K562 (cell line): ENCODE measurements around the gene TRIM47. TPM values are rescaled to one million over a fixed set of nuclear protein-coding genes. Genes with fewer than 3 reads are reported as not detected.

Source experiments
- ARNT ChIP-seq, 2 experiments: fragments of 450-650 bp; IDR thresholded peaks; 2 replicates each; pipeline ENCODE4 v1.6.1; 2016; ENCODE audit warnings: mild to moderate bottlenecking in 1 of 2
- ATF3 ChIP-seq, 2 experiments: fragments of 450-650 bp in 1 of 2; sonication (generic) in 1 of 2; formaldehyde crosslinking in 1 of 2; IDR thresholded peaks in 1 of 2; conservative IDR thresholded peaks in 1 of 2; 2 replicates each; pipeline versions ENCODE4 v1.6.1 to v1.8.1; 2016 to 2023; ENCODE audit warnings: mild to moderate bottlenecking in 2 of 2, moderate library complexity in 2 of 2, inconsistent platforms in 1 of 2, missing genetic modification reagents in 1 of 2
- CBX2 ChIP-seq: fragments of 200-600 bp; sonication (generic); IDR thresholded peaks from one replicate; pipeline ENCODE4 v1.6.1; 2012; ENCODE audit warnings: mild to moderate bottlenecking, low read length, inconsistent platforms; ENCODE audit not compliant: insufficient read depth, poor library complexity, severe bottlenecking
- CHD4 ChIP-seq: fragments of 200-600 bp; sonication (generic); IDR thresholded peaks from 3 replicates; pipeline ENCODE4 v1.6.1; 2012; ENCODE audit warnings: low read depth, mild to moderate bottlenecking, mixed read lengths, low read length, inconsistent platforms; ENCODE audit not compliant: insufficient read depth, insufficient replicate concordance, poor library complexity, severe bottlenecking
- EP400 ChIP-seq: fragments of 450-650 bp; IDR thresholded peaks from 2 replicates; pipeline ENCODE4 v1.6.1; 2017; ENCODE audit warnings: antibody characterized with exemption, mild to moderate bottlenecking, moderate library complexity
- GATAD2B ChIP-seq: fragments of 450-650 bp; IDR thresholded peaks from 2 replicates; pipeline ENCODE4 v1.6.1; 2017; ENCODE audit warnings: mild to moderate bottlenecking, borderline replicate concordance
- HCFC1 ChIP-seq: IDR thresholded peaks from 2 replicates; pipeline ENCODE4 v1.6.1; 2012; ENCODE audit warnings: low read depth, low read length, improper control_type of control experiment
- KDM5B ChIP-seq: fragments of 200-600 bp; sonication (generic); IDR thresholded peaks from 2 replicates; pipeline ENCODE4 v1.6.1; 2012; ENCODE audit warnings: low read depth, mild to moderate bottlenecking, moderate library complexity, low read length, control low read depth, inconsistent platforms; ENCODE audit not compliant: insufficient replicate concordance
- MED1 ChIP-seq: sonication (generic); formaldehyde crosslinking; IDR thresholded peaks from 2 replicates; pipeline ENCODE4 v1.8.1; 2023; ENCODE audit warnings: missing genetic modification reagents, borderline replicate concordance
- NCOA4 ChIP-seq: fragments of 450-650 bp; IDR thresholded peaks from 2 replicates; pipeline ENCODE4 v1.6.1; 2018; ENCODE audit warnings: mild to moderate bottlenecking; ENCODE audit not compliant: partially characterized antibody
- NEUROD1 ChIP-seq: fragments of 150-350 bp; IDR thresholded peaks from 2 replicates; pipeline ENCODE4 v1.6.1; 2014; ENCODE audit warnings: borderline replicate concordance, low read length, low read depth; ENCODE audit not compliant: partially characterized antibody
- NFE2L1 ChIP-seq: fragments of 450-650 bp; IDR thresholded peaks from 2 replicates; pipeline ENCODE4 v1.6.1; 2016; ENCODE audit warnings: missing genetic modification characterization, low read depth, mild to moderate bottlenecking, missing compliant biosample characterization, moderate library complexity, borderline replicate concordance
- OTX1 ChIP-seq: fragments of 450-650 bp; formaldehyde crosslinking; IDR thresholded peaks from 2 replicates; pipeline ENCODE4 v1.4.0; 2022; ENCODE audit warnings: mild to moderate bottlenecking
- PTTG1 ChIP-seq: fragments of 450-650 bp; IDR thresholded peaks from 2 replicates; pipeline ENCODE4 v1.6.1; 2016; ENCODE audit warnings: low read depth, mild to moderate bottlenecking, missing genetic modification characterization, missing compliant biosample characterization
- SMAD4 ChIP-seq: fragments of 250-450 bp; sonication (Bioruptor Pico); conservative IDR thresholded peaks from 2 replicates; pipeline ENCODE4 v1.8.0; 2021; ENCODE audit warnings: inconsistent platforms, mild to moderate bottlenecking, moderate library complexity
- SRSF3 ChIP-seq: fragments of 200-400 bp; formaldehyde crosslinking; IDR thresholded peaks from 2 replicates; pipeline ENCODE4 v1.6.1; 2016; ENCODE audit warnings: mild to moderate bottlenecking, low read length, moderate library complexity; ENCODE audit not compliant: insufficient read depth
- TAF1 ChIP-seq: IDR thresholded peaks from 2 replicates; pipeline ENCODE4 v1.6.1; 2011; ENCODE audit warnings: mild to moderate bottlenecking, low read length, moderate library complexity; ENCODE audit not compliant: insufficient read depth, control insufficient read depth, severe bottlenecking; ENCODE audit errors: extremely low read depth
- TCFL5 ChIP-seq: fragments of 250-450 bp; sonication (Bioruptor Pico); conservative IDR thresholded peaks from 2 replicates; pipeline ENCODE4 v1.6.1; 2021; ENCODE audit warnings: mild to moderate bottlenecking, moderate library complexity, matching md5 sums
- ZBTB5 ChIP-seq: fragments of 450-650 bp; IDR thresholded peaks from 2 replicates; pipeline ENCODE4 v1.6.1; 2017; ENCODE audit warnings: antibody characterized with exemption
- ZC3H4 ChIP-seq: sonication (generic); formaldehyde crosslinking; IDR thresholded peaks from 2 replicates; pipeline ENCODE4 v1.9.0; 2021; ENCODE audit warnings: missing genetic modification reagents, borderline replicate concordance
- ZKSCAN3 ChIP-seq: fragments of 250-450 bp; sonication (Bioruptor Pico); IDR thresholded peaks from 2 replicates; pipeline ENCODE4 v1.4.0; 2020
- ZNF696 ChIP-seq: fragments of 250-450 bp; sonication (Bioruptor Pico); conservative IDR thresholded peaks from 2 replicates; pipeline ENCODE4 v1.4.0; 2020; ENCODE audit warnings: mild to moderate bottlenecking, moderate library complexity
- ZSCAN32 ChIP-seq: fragments of 450-650 bp; formaldehyde crosslinking; IDR thresholded peaks from 2 replicates; pipeline ENCODE4 v1.4.0; 2020; ENCODE audit warnings: mild to moderate bottlenecking, moderate library complexity
- polyA plus RNA-seq, 8 experiments: library from polyadenylated mRNA; depleted of rRNA in 4 of 8; stranded (reverse) in 5 of 8; unstranded in 3 of 8; fragments of >200 nt; fragmentation: Nextera tagmentation in 2 of 8; fragmentation: Illumina TruSeq in 1 of 8; extraction: Ambion mirVana in 2 of 8; extraction: Trizol in 1 of 8; gene quantifications; 2 replicates each; pipeline versions ENCODE4 v1.2.1 to v1.2.3, GENCODE V29; 2011 to 2014; ENCODE audit warnings: inconsistent platforms in 1 of 8, missing spikeins in 1 of 8
- total RNA-seq, 7 experiments: library from RNA; depleted of rRNA in 6 of 7; stranded (reverse); fragments of >200 nt in 6 of 7; fragmentation: Illumina TruSeq in 2 of 7; extraction: Trizol in 2 of 7; gene quantifications; 2 replicates each; pipeline versions ENCODE4 v1.2.1 to v1.2.3, GENCODE V29; 2011 to 2021; ENCODE audit warnings: low replicate concordance in 1 of 7
- TF ChIP-seq, protein P1 (sequence below): fragments of 250-450 bp; sonication (Bioruptor Pico); IDR thresholded peaks from 2 replicates; pipeline ENCODE4 v1.9.0; 2021; ENCODE audit warnings: mild to moderate bottlenecking

TRIM47 gene
- total and polyA plus RNA-seq, 9 of the 15 experiments (the other 6 are each of a cell fraction or from before 2014, with no cell fraction given): 0.56 to 6.1 (median 3.2) TPM

DNA sequence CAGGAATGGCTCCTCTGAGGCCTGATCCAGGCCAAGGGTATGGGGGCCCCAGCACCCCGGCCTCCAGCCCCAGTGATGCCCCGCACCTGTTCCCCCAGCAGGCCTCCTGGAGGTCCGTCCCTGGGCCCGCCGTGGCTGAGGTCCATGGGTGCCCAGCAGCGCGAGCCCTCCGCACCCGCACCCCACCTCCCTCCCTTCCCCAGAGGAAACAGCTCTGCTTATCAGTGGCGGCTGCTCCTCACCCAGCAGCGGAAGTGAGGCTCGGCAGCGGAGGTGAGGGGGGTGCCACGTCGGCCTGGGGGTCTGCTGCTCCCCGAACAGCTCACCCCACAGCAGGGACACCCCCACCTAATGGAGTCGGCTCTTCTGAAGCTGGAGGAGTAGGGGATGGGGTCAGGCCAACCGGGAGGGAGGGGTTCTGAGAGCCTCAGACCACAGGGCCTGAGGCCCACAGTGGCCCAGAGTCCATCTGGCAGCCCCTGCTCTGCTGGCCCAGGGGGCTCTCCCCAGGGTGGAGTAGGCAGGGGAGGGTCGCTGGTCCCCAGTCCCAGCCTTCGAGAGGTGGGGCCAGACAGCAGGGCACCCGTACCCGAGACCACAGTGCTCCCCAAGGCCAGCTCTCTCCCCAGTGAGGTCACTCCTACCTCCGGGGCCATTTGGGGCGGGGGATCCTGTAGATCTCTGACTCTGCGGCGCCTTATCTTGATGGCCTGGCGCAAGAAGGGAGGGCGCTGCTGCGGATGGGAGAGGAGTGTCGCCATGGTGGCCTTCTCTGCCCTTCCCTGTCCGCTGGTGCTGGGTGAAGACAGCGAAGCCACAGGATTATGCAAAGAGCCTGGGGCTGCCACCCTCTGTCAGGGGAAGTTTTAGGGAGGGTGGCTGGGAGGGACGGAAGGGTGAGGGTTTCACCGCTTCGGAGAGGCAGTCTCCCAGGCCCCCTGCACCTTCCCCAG, 34.5 kb downstream of the TRIM47 start, which contains the start of gene UNC13D (continued):
- TF ChIP-seq ZSCAN32 (peak; percentile 24; the same call in 1 of the 2 replicates), ZC3H4 (CRISPR knock-in tag) (no peak; the same call in 1 of the 2 replicates), GATAD2B (no peak; the same call in 1 of the 2 replicates), TAF1 (peak; percentile 56), ZBTB5 (peak; percentile 84), SMAD4 (CRISPR knock-in tag) (peak; percentile 80; the same call in 1 of the 2 replicates), ATF3 (IDR thresholded peaks at IDR 0.05) (peak; percentile 80), ATF3 (CRISPR knock-in tag; conservative IDR thresholded peaks at IDR 0.05) (no peak), SRSF3 (no peak), ZKSCAN3 (CRISPR knock-in tag) (no peak), NEUROD1 (peak; percentile 30), ZNF696 (CRISPR knock-in tag) (no peak), KDM5B (peak; percentile 81), OTX1 (CRISPR knock-in tag) (peak; percentile 68; the same call in 1 of the 2 replicates), HCFC1 (no peak), TCFL5 (CRISPR knock-in tag) (no peak), NFE2L1 (tag) (no peak), NCOA4 (no peak), CHD4 (no peak), PTTG1 (tag) (no peak), CBX2 (no peak), EP400 (peak; percentile 94), MED1 (CRISPR knock-in tag) (no peak), ARNT (IDR thresholded peaks at IDR 0.05) (no peak)
- TF ChIP-seq, protein P1, sequence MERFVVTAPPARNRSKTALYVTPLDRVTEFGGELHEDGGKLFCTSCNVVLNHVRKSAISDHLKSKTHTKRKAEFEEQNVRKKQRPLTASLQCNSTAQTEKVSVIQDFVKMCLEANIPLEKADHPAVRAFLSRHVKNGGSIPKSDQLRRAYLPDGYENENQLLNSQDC (CRISPR knock-in tag): no peak
